GM10847 (cell line): ENCODE measurements around the gene CPNE5.

Experiments
- POLR2A ChIP-seq: IDR thresholded peaks from 2 replicates; pipeline ENCODE4 v1.6.1; 2011; ENCODE audit not compliant: insufficient read length; ENCODE audit errors: extremely low read depth

The CPNE5 gene

DNA sequence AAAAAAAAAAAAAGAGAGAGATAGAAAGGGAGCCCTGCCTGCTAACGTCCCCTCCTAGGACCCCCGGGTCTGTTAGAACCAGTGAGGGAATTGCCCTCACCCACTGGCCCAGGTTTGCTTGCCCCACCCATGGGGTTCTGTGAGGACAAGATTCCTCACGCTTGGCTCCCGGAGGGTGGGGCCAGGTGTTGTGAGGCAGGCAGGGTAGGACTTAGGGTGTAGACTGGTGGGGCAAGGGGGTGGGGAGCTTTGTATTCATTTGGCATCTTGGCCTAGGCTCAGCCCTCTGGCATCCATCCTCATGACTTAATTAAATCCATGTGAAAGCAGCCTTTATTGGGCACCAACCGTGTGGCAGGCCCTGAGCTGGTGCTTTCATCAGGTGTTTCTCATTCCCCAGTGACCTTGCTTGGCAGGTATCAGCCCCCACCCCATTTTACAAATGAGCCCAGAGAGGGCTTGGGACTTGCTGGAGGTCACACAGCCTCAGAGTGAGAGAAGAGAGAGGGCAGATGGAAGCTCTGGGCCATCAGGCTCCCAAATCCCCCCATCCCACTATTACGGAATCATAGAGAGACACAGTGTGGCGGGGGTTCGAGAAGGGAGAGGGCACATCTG, 122.7 kb downstream of the CPNE5 start:
- no peak for TF ChIP-seq POLR2A

DNA sequence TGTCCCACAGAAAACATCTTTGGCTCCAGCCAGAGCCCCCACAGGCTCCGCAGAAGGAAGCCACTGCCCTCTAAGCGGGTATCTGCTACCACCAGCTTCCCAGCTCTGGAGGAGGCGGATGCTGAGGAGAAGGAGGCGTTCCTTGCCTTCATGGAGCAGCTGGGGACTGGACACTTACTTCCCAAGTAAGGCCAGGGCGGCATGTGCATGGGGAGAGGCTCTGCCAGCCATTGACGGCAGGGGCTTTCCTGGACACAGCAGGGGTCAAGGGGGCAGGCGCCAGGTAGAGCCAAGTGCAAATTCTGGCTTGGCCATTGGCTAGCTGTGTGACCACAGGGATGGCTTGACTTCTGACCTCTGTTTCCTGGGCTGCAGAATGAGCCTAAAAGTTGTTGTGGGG, 123.8 kb downstream of the CPNE5 start:
- no peak for TF ChIP-seq POLR2A

DNA sequence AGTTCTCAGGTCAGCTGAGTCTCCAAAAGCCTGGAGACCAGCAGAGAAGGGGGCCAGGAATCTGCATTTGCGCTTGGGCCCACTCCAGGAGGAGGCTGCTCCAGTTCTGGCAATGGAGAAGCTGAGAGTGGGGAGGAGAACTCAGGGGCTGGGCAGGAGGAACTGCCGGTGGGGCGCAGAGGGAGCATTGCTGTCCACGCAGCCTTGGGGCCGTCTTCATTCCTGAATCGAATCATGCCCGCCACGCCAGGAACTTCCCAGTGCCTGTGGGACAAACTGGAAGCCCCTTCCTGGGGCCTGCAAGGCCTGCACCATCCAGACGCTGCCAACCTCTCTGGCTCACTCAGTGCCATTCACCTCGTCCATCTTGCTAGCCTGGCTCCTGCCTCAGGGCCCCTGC, 124.7 kb downstream of the CPNE5 start:
- TF ChIP-seq POLR2A = no peak

DNA sequence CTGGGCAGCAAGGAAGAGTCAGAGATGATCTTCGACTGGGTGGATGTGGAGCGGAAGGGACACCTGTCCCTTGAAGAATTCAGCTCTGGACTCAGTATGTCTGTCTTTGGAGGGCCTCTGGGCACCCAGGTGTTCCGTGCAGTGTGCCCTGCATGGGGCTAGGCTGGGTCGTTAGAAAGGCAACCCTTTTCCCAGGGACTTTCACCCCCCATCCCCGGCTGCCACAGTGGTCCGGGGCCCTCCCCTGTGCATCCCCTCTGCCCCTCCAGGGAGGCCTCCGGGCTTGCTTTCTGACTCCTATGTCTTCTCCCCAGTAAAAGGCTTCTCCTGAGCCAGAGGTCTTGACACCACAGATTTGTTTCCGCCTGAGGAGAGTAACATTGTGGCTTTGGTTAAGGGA, 125.4 kb downstream of the CPNE5 start:
- no peak for TF ChIP-seq POLR2A

DNA sequence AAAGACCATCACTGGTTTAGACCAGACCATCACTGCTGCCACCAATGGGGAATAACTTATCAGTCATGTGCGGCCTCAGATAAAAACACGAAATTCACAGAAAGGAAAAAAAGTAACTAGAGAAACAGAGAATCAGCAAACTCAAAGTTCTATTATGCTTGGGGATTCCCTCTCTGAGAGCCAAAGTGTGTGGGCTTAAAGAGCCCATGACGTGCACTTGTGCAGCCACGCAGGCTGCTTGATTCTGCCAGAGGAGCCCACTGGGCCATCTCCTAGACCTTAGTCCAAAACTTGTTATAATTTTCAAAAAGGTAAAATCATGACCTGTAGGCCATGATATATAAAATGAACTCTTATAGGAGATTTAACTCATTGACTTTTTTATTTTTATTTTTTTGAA, 126.4 kb downstream of the CPNE5 start:
- TF ChIP-seq POLR2A = no peak

DNA sequence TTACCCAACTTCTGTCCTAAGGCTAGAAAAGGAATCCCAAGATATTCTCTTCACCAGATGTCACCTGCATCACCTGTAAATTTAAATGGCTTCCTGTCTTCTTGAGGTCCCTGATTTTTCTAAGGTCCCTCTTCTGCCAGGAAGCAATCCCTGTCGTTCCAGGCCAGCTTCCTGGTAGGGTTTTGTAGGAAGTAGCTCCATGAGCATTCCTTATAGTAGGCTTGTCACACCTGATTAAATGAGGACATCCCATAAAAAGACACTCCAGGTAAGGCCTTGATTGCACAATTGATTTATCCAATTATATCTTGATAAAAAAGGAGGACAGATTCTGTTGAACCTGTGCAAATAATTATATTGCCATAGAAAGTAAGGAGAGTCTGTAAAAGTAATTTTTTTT, 132.9 kb downstream of the CPNE5 start:
- no peak for TF ChIP-seq POLR2A

DNA sequence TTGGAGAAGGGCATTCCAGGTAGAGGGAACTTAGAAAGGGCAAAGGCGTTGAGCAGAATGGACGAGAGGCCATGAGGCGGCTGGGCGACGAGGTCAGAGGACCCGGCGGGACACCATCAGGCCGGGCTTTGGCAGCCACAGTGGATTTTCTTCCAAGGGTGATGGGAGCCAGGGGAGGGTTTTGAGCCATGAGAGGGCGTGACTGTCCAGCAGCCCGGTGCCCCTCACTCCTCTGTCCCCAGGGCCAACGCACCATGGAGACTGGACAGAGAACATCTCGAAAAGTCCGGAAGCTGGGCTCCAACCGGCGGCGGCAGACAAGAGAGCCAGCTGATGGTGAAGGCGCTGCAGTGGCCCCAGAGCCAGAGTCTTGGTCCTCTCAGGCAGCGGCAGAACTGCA, 135.3 kb downstream of the CPNE5 start:
- TF ChIP-seq POLR2A = no peak

DNA sequence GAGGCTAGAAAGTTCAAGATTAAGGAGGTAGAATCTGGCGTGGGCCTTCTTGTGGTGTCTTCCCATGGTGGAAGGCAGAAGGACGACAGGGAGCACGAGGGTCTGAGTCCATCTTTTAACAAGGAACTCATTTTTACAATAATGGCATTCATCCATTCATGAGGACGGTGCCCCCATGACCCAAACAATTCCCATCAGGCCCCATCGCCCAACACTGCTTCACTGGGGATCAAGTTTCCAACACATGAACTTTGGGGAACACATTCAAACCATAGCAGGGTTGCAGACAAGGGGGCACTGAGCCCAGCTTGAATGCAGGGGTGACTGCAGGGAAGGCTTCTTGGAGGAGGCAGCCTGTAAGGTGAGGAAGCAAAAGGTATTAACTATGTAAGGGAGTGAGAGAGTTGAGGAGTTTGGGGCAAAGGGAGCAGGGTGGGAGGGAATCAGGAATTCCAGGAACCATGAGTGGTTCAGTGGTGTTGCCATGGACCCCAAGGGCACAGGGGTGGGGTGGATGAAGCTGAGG, 136.1 kb downstream of the CPNE5 start:
- TF ChIP-seq POLR2A = no peak

DNA sequence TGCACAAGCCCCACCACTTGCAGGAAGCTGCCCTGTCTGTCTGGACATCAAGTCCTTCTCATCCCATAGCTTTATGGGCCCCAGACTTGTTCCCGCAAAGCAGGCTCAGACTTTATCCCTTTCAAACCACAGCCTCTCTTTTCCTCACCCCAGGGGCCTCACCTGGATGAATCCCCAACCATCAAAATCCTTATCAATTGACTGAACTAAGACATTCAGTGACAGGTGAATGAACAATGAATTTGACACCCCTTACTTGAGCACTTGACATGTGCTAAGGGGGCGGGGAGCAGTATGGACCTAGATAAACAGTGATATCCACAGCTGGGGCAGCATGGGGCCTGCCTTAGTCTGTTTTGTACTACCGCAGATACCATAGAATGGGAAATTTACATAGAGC, 136.6 kb downstream of the CPNE5 start:
- TF ChIP-seq POLR2A = no peak

DNA sequence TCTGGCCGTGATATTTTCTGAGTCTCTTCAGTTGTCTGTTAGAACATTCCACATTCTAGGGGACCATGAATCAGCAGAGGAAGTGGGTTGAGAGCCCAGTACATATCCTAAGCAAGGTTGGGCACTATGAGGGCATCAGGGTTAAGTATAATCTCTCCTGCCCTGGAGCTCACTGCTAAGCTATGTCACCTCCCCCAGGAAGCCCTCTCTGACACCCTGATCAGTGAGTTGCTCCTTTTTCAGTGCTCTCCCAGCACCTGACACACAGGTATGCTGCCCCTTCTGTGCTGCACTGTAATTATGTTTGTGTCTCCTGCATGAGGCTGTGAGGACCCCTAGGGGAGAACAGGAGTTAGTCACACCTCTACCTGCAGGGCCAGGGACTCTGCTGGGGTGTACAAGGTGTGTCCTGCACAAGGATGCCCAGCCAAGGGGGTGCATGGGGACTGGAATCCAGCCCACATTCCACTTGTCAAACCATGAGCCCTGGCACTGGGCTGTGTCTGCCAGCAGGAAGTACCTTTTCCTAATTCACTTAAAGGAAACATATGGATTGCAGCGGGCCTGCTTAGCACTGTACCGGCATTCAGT, 137.7 kb downstream of the CPNE5 start:
- TF ChIP-seq POLR2A = no peak

DNA sequence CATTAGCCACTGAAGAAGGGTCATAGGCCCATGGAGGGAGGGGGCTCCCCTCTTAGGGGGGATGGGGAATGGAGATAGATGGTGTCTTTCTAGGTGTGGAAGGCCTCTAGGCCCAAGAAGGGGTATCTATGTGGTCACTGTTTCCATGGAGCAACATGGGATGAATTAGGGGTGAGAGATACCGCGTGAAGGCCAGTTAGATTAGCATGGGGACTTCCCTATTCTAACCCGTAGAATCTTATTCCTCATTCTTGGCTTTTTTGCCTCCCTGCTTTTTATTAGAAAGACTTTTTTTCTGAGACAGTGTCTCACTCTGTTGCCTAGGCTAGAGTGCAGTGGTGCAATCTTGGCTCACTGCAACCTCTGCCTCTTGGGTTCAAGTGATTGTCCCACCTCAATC, 138.4 kb downstream of the CPNE5 start:
- no peak for TF ChIP-seq POLR2A

DNA sequence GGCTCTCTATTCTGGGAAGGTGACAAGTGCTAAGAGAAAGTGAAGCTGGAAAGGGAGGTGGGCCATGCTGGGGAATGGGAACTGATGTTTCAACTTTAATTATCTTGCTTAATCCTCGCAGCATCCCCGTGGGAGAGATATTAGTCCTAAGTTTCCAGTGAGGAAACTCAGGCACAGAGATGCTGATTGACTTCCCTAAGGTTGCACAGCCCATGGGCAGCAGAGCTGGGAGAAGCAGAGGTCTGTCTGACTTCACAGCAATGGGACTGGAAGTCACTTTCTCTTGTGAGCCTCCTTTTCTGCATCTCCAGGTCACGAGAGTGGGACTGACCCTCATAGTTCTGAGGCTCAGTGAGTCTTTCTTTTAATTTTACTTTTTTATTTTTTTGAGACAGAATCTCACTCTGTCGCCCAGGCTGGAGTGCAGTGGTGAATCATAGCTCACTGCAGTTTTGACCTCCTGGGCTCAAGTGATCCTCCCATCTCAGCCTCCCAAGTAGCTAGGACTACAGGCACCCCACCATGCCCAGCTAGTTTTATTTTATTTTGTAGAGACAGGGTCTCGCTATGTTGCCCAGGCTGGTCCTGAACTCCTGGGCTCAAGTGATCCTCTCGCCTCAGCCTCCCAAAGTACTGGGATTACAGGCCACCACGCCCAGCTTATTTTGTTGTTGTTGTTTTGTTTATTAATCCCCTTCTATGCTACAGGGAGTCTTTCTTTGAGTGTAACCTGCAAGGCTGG, 139.0 kb downstream of the CPNE5 start:
- no peak for TF ChIP-seq POLR2A

DNA sequence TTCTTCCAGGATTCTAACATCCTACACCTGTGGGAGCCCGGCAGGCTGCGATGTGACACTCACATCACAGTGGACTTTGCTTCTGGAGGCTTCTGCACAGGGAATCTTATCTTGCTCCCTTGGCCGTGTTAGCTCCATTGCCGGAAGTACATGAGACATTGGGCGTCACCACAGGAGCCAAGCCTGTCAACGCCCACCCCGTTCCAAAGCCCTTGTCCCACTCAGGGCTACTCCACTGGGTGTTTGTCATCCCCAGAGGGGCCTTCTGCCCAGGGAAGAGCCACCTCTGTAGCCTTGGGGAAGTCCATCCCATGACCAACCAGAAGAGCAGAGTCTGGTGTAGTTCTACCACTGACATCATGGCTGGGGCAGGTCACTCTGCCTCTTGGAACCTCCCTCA, 139.9 kb downstream of the CPNE5 start:
- TF ChIP-seq POLR2A = no peak

DNA sequence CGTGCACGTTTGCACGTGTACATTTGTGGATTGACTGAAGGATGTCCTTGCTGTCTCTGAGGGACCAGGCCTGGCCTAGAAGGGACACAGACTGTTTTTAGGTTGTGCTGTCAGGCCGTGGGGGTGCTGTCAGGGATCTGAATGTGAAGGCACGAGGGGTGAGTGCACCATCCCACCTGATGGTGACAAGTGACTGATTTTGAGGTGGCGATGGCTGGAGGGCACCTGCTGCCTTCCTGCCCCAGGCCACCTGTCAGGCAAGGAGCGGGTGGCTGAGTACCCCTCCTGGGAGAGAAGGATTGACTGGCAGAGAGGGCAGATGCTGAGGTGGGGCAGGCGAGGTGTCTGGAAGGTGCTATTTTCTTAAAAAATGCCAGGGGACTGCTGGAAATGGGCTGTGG, 140.4 kb downstream of the CPNE5 start:
- no peak for TF ChIP-seq POLR2A

DNA sequence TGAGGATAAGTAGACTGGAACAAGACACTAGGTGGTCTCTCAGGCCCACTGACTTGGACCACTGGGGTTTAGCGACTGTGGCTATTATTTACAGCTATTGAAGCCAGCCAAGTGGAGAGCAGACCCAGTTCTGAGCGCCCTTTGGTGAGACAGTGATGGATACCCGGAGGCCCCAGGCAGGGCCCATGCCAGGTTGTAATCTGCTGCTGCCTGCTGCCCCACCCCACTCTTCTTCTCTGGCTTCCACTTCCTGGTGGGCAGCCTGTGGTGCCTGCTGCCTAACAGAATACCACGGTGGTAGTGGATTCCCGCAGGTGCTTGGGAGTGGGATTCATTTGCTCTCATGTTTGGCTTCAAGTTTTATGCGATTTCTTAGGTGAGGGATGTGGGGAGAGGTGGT, 141.0 kb downstream of the CPNE5 start:
- TF ChIP-seq POLR2A = no peak

DNA sequence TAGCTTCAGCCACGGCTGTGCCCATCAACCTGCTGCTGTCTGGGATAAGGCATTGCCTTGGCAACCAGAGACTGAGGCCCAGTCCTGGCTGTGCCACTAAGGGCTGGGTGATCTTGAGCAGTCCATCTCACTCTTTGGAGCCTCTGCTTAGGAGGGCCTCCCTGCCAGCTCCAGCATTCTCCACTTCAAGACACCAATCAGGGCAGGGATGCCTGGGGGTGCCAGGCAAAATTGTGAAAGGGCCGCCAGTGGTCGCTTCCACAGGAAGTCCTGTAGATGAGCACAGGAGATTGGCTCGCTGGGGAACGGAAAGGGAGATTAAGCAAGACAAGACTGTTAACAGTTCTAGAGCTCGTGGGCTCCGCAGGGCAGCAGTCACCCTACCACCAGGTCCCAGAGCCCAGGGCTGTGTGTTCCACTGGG, 141.8 kb downstream of the CPNE5 start, which contains the start of gene RAB44:
TSS of gene RAB44 (plus strand) at position 346 of the 423 bp plus-strand sequence. CDS start 6,410 bp downstream, outside the sequence.
- no peak for TF ChIP-seq POLR2A
